MCF 10A (cell line): Measurements from ENCODE around the gene SMPDL3B. TPM values are rescaled to one million over a fixed set of nuclear protein-coding genes. Genes with fewer than 3 reads are reported as not detected.

ENCODE experiments used
- Bru-seq: library from RNA; stranded (reverse); fragments of 400-500 nt; gene quantifications from one replicate; lab custom pipeline; 2021; lab: Mats Ljungman, UMichigan
- BruChase-seq, 2 experiments: library from RNA; stranded (reverse); fragments of 400-500 nt; gene quantifications; one replicate each; lab custom pipeline; 2021; lab: Mats Ljungman, UMichigan
- BruUV-seq: library from RNA; stranded (reverse); fragments of 400-500 nt; replicated peaks from 2 replicates; lab custom pipeline; 2021; lab: Mats Ljungman, UMichigan
- CTCF ChIA-PET: fragments of 300-600 bp; sonication (Branson Sonifier 250); formaldehyde crosslinking; extraction: SDS; loops from one replicate; lab custom pipeline; 2021; ENCODE audit warnings: antibody characterized with exemption, inconsistent platforms; lab: Yijun Ruan, JAX
- POLR2A ChIA-PET: fragments of 300-600, 350-650 bp; sonication (Branson Sonifier 250); formaldehyde crosslinking; extraction: SDS; loops from one replicate; lab custom pipeline; 2020; ENCODE audit warnings: antibody characterized with exemption, inconsistent platforms; lab: Yijun Ruan, JAX
- DNase-seq: peaks from one replicate; pipeline ENCODE4 v3.0.0-alpha.2; 2018; ENCODE audit not compliant: unreplicated experiment
- H3K27ac Mint-ChIP-seq: one replicate; pipeline ENCODE4 v1.8.0; 2022; ENCODE audit warnings: mild to moderate bottlenecking, low read depth, mixed read lengths; ENCODE audit not compliant: unreplicated experiment
- H3K27me3 Mint-ChIP-seq: one replicate; pipeline ENCODE4 v1.8.0; 2022; ENCODE audit warnings: mixed read lengths; ENCODE audit not compliant: insufficient read depth, unreplicated experiment
- H3K36me3 Mint-ChIP-seq: one replicate; pipeline ENCODE4 v1.8.0; 2022; ENCODE audit warnings: mild to moderate bottlenecking, moderate library complexity, mixed read lengths; ENCODE audit not compliant: insufficient read depth, unreplicated experiment
- H3K4me1 Mint-ChIP-seq: one replicate; pipeline ENCODE4 v1.8.0; 2022; ENCODE audit warnings: mixed read lengths; ENCODE audit not compliant: insufficient read depth, unreplicated experiment
- H3K4me3 Mint-ChIP-seq: one replicate; pipeline ENCODE4 v1.8.0; 2022; ENCODE audit warnings: mild to moderate bottlenecking, moderate library complexity, mixed read lengths; ENCODE audit not compliant: unreplicated experiment
- H3K9me3 Mint-ChIP-seq: one replicate; pipeline ENCODE4 v1.8.0; 2022; ENCODE audit warnings: mixed read lengths; ENCODE audit not compliant: unreplicated experiment
- intact Hi-C: fragments of 100-400 bp; cut with micrococcal nuclease; formaldehyde crosslinking; loops from 2 replicates; pipeline ENCODE4 v1.14.1; 2022
- long read RNA-seq: library from polyadenylated mRNA; stranded (forward); transcript quantifications from one replicate; pipeline ENCODE4 v2.0.0, GENCODE V29; 2022
- total RNA-seq: library from RNA; stranded (reverse); gene quantifications from 2 replicates; pipeline ENCODE4 v1.2.3, GENCODE V29; 2022
- TF ChIP-seq, protein P1 (sequence below): fragments of 200-600 bp; IDR thresholded peaks from one replicate; pipeline ENCODE4 v1.8.0; 2022; ENCODE audit warnings: antibody characterized with exemption, mild to moderate bottlenecking; ENCODE audit not compliant: unreplicated experiment

Gene SMPDL3B, protein sequence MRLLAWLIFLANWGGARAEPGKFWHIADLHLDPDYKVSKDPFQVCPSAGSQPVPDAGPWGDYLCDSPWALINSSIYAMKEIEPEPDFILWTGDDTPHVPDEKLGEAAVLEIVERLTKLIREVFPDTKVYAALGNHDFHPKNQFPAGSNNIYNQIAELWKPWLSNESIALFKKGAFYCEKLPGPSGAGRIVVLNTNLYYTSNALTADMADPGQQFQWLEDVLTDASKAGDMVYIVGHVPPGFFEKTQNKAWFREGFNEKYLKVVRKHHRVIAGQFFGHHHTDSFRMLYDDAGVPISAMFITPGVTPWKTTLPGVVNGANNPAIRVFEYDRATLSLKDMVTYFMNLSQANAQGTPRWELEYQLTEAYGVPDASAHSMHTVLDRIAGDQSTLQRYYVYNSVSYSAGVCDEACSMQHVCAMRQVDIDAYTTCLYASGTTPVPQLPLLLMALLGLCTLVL
- total RNA-seq, result 2.6 and 4.0 TPM in 2 replicates
- percentile 29 among the genes with signal in this experiment for Bru-seq, nascent RNA
- percentile 26 among the genes with signal in this experiment for BruChase-seq, experiment 1, labeled RNA remaining after a 6-hour chase
- percentile 20 among the genes with signal in this experiment for BruChase-seq, experiment 2, labeled RNA remaining after a 2-hour chase
- long read RNA-seq, transcript SMPDL3B-202 (8 exons, 1,878 nt), result major isoform, 10 of 11 reads
- long read RNA-seq, partial matches to known transcripts, result 1 of 11 reads
- long read RNA-seq, other reads (novel, unspliced or antisense), result 0 of 11 reads

DNA sequence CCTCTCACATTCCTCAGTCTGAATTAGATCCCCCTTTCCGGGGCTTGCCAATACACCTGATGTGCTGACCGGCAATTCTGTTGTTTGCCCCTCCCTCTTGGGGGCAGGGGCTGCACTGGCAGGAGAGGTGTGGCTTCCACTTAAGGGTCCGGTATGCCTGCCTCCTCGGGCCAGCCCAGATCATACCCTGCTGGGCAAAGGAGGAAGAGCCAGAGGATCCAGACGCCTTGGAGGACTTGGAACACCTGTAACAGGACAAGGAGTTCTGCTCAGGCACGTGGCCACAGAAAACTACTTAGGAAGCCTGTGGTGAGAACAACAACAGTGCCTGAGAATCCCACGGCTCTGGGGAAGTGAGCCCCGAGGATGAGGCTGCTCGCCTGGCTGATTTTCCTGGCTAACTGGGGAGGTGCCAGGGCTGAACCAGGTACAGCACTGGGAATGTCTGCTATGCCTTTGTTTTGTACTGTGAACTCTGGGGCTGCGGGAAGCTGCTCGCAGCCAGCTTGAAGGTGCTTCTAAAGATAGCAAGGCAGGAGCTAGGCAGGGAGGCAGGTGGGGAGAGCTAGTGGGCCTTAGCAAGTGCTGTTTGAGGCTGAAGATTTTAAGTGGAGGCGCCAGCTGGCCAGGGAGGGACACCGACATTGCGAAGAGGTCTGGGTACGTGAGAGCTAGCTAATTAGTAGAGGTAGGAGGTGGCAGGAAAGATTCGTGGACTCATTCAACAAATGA, at the start of gene SMPDL3B:
SMPDL3B (plus strand) TSS at position 183 of the 732 bp plus-strand sequence; CDS start at position 367, 184 bp downstream.
- intact Hi-C loops, result no loop called here
- DNase-seq, result peak; percentile 71
- TF ChIP-seq, protein P1, sequence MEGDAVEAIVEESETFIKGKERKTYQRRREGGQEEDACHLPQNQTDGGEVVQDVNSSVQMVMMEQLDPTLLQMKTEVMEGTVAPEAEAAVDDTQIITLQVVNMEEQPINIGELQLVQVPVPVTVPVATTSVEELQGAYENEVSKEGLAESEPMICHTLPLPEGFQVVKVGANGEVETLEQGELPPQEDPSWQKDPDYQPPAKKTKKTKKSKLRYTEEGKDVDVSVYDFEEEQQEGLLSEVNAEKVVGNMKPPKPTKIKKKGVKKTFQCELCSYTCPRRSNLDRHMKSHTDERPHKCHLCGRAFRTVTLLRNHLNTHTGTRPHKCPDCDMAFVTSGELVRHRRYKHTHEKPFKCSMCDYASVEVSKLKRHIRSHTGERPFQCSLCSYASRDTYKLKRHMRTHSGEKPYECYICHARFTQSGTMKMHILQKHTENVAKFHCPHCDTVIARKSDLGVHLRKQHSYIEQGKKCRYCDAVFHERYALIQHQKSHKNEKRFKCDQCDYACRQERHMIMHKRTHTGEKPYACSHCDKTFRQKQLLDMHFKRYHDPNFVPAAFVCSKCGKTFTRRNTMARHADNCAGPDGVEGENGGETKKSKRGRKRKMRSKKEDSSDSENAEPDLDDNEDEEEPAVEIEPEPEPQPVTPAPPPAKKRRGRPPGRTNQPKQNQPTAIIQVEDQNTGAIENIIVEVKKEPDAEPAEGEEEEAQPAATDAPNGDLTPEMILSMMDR, result no peak
- H3K36me3 Mint-ChIP-seq, result no peaks in the 10 kb centered on the region
- H3K9me3 Mint-ChIP-seq, result no peaks in the 10 kb centered on the region
- peak within 1 kb of the TSS; percentile 65 for H3K4me3 Mint-ChIP-seq
- ChIA-PET CTCF (no interaction called here), POLR2A (interaction anchor here (0.7 kb wide), 1 partner anchor 24 kb away, joined by 3 read pairs; no protein-coding TSS in a partner anchor)
- no peaks in the 10 kb centered on the region for H3K27me3 Mint-ChIP-seq
- no TSS peak for BruUV-seq
- peaks cover 11% of the 10 kb centered on the region for H3K4me1 Mint-ChIP-seq
- H3K27ac Mint-ChIP-seq, result peak within 1 kb of the TSS; percentile 55

DNA sequence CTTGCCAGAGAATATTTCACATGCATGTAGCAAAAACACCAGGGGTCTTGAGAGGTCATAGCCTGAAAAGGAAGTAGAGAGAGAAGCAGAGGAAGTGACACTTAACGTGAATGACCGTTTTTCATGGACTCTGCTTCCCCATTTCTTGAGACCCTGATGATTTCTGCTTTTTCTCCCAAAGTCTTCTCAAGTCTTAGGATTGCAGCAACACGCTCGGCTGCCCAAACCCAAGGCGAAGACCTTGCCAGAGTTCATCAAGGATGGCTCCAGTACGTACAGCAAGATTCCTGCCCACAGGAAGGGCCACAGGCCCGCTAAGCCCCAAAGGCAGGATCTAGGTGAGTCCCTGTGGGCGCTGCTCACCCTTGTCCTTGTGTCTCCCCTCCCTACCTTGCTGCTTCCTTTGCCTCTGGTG, 49.7 kb upstream of the SMPDL3B start:
- Mint-ChIP-seq H3K36me3 (peaks cover 11% of the 10 kb centered on the region), H3K27ac (no peak overlapping the region), H3K27me3 (no peaks in the 10 kb centered on the region), H3K4me1 (no peaks in the 10 kb centered on the region), H3K9me3 (no peaks in the 10 kb centered on the region), H3K4me3 (no peak overlapping the region)
- no TSS peak for BruUV-seq
- ChIA-PET CTCF (no interaction called here), POLR2A (no interaction called here)
- TF ChIP-seq, protein P1, result no peak
- DNase-seq, result no peak
- intact Hi-C loops, result no loop called here

DNA sequence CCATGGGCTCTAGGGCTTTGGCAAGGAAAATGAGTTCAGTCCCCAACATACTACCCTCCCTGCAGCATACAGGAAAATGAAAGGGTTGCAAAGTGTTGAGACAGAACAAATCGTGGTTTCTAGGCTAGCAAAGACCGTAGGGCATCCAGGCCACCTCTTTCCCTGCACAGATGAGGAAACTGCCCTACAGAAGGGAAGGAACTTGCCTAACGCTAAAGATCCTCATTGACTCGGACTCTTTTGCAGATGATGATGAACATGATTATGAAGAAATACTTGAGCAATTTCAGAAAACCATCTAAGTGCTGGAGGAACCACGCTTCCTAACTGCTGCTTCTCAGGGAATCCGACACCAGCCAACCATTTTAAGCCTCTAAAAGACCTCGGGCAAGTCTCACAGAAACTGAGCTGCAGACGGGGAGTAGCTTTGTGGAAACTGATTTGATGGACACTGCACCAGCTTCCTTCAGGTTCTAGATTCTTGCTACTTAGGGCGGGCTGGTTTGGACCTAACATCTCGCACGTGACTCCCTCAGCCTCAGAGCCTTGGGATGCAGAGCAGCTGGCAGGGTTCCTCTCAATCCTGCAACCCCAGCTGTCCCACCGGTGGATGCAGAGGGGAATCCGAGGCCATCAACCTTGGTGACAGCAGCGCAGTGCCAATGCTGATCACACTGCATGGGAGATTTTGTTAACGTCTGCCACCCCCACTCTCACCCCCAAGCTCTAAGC, 49.0 kb upstream of the SMPDL3B start:
- TF ChIP-seq, protein P1, result no peak
- ChIA-PET CTCF (no interaction called here), POLR2A (interaction anchor here (0.9 to 1.5 kb wide), 2 partner anchors 10 to 13 kb away, joined by 3 to 4 read pairs; no protein-coding TSS in a partner anchor)
- no peak overlapping the region for H3K4me3 Mint-ChIP-seq
- H3K36me3 Mint-ChIP-seq, result peaks cover 18% of the 10 kb centered on the region
- no peak overlapping the region for H3K27ac Mint-ChIP-seq
- intact Hi-C loops, result no loop called here
- no TSS peak for BruUV-seq
- H3K9me3 Mint-ChIP-seq, result no peaks in the 10 kb centered on the region
- no peak for DNase-seq
- H3K27me3 Mint-ChIP-seq, result no peaks in the 10 kb centered on the region
- H3K4me1 Mint-ChIP-seq, result no peaks in the 10 kb centered on the region
